HepG2 (cell line): Measurements from ENCODE around the gene CAPN10. TPM values are rescaled to one million over a fixed set of nuclear protein-coding genes. Genes with fewer than 3 reads are reported as not detected.

Source experiments
- ARID2 ChIP-seq: sonication (generic); formaldehyde crosslinking; IDR thresholded peaks from 2 replicates; pipeline ENCODE4 v1.8.1; 2022; ENCODE audit warnings: mild to moderate bottlenecking, missing genetic modification reagents, borderline replicate concordance
- ATAD3A ChIP-seq: sonication (generic); formaldehyde crosslinking; IDR thresholded peaks from 2 replicates; pipeline ENCODE4 v1.4.0; 2020; ENCODE audit warnings: missing genetic modification reagents
- BRD4 ChIP-seq: sonication (generic); formaldehyde crosslinking; IDR thresholded peaks from 2 replicates; pipeline ENCODE4 v1.4.0; 2020; ENCODE audit warnings: missing genetic modification reagents
- CAMTA2 ChIP-seq: sonication (generic); formaldehyde crosslinking; IDR thresholded peaks from 2 replicates; pipeline ENCODE4 v1.4.0; 2020; ENCODE audit warnings: mild to moderate bottlenecking, missing genetic modification reagents, borderline replicate concordance
- CEBPG ChIP-seq: IDR thresholded peaks from 2 replicates; pipeline ENCODE4 v1.6.1; 2016
- FOSL2 ChIP-seq: sonication (generic); formaldehyde crosslinking; IDR thresholded peaks from 2 replicates; pipeline ENCODE4 v1.4.0; 2020; ENCODE audit warnings: missing genetic modification reagents
- KDM5A ChIP-seq: fragments of 200-600 bp; sonication (generic); IDR thresholded peaks from 2 replicates; pipeline ENCODE4 v1.7.0; 2018; ENCODE audit warnings: antibody characterized with exemption, mild to moderate bottlenecking, low read length, borderline replicate concordance
- MXD4 ChIP-seq: IDR thresholded peaks from 2 replicates; pipeline ENCODE4 v1.6.1; 2016; ENCODE audit warnings: mild to moderate bottlenecking, missing biosample characterization, missing genetic modification reagents
- PHF5A ChIP-seq: IDR thresholded peaks from one replicate; pipeline ENCODE4 v1.6.1; 2018; ENCODE audit warnings: low read depth, missing genetic modification reagents; ENCODE audit not compliant: unreplicated experiment
- POLR2A ChIP-seq, 2 experiments: IDR thresholded peaks; 2 replicates each; pipeline ENCODE4 v1.6.1; 2011; ENCODE audit warnings: low read depth in 2 of 2, low read length in 2 of 2, mild to moderate bottlenecking in 1 of 2, moderate library complexity in 1 of 2; ENCODE audit not compliant: insufficient read depth in 1 of 2
- REPIN1 ChIP-seq: sonication (generic); formaldehyde crosslinking; IDR thresholded peaks from 2 replicates; pipeline ENCODE4 v1.8.0; 2022; ENCODE audit warnings: missing genetic modification reagents, low read depth, mild to moderate bottlenecking, borderline replicate concordance
- RORA ChIP-seq: sonication (generic); formaldehyde crosslinking; IDR thresholded peaks from 2 replicates; pipeline ENCODE4 v1.5.0; 2020; ENCODE audit warnings: mild to moderate bottlenecking, missing genetic modification reagents, moderate library complexity
- SKI ChIP-seq: fragments of 450-650 bp; IDR thresholded peaks from one replicate; pipeline ENCODE4 v1.6.1; 2018; ENCODE audit warnings: mild to moderate bottlenecking; ENCODE audit not compliant: partially characterized antibody
- YEATS4 ChIP-seq: sonication (generic); formaldehyde crosslinking; IDR thresholded peaks from 2 replicates; pipeline ENCODE4 v1.4.0; 2020; ENCODE audit warnings: missing genetic modification reagents, borderline replicate concordance
- ZBTB38 ChIP-seq: sonication (generic); formaldehyde crosslinking; IDR thresholded peaks from 2 replicates; pipeline ENCODE4 v1.5.1; 2020; ENCODE audit warnings: mild to moderate bottlenecking, missing genetic modification reagents
- ZNF274 ChIP-seq: sonication (generic); formaldehyde crosslinking; IDR thresholded peaks from 2 replicates; pipeline ENCODE4 v1.5.1; 2020; ENCODE audit warnings: mild to moderate bottlenecking, missing genetic modification reagents
- ZNF546 ChIP-seq: sonication (generic); formaldehyde crosslinking; conservative IDR thresholded peaks from 2 replicates; pipeline ENCODE4 v1.8.1; 2023; ENCODE audit warnings: mild to moderate bottlenecking, missing genetic modification reagents
- ZNF577 ChIP-seq: sonication (generic); formaldehyde crosslinking; IDR thresholded peaks from 2 replicates; pipeline ENCODE4 v1.4.0; 2020; ENCODE audit warnings: mild to moderate bottlenecking, low read depth, missing genetic modification reagents, borderline replicate concordance
- ZNF878 ChIP-seq: sonication (generic); formaldehyde crosslinking; IDR thresholded peaks from 2 replicates; pipeline ENCODE4 v1.8.1; 2023; ENCODE audit warnings: mild to moderate bottlenecking, missing genetic modification reagents, moderate library complexity
- polyA plus RNA-seq, 8 experiments: library from polyadenylated mRNA; depleted of rRNA in 3 of 8; stranded (reverse) in 7 of 8; unstranded in 1 of 8; fragments of >200 nt; fragmentation: Illumina TruSeq in 4 of 8; extraction: Trizol in 4 of 8; gene quantifications; 2 replicates each; pipeline versions ENCODE4 v1.2.1 to v1.2.3, GENCODE V29; 2011 to 2016; ENCODE audit warnings: low read depth in 4 of 8, missing spikeins in 1 of 8, mixed read lengths in 1 of 8; ENCODE audit not compliant: insufficient read depth in 1 of 8
- total RNA-seq, 5 experiments: library from RNA; depleted of rRNA; stranded (reverse); fragments of >200 nt; fragmentation: Illumina TruSeq; extraction: Trizol; gene quantifications; 2 replicates each; pipeline ENCODE4 v1.2.3, GENCODE V29; 2016; ENCODE audit warnings: low read depth in 1 of 5
- TF ChIP-seq, protein P1 (sequence below): IDR thresholded peaks from 2 replicates; pipeline ENCODE4 v1.6.1; 2016; ENCODE audit warnings: missing biosample characterization, missing genetic modification reagents, low read depth
- TF ChIP-seq, protein P2 (sequence below): sonication (generic); formaldehyde crosslinking; IDR thresholded peaks from 2 replicates; pipeline ENCODE4 v1.4.0; 2020; ENCODE audit warnings: mild to moderate bottlenecking, missing genetic modification reagents
- TF ChIP-seq, protein P3 (sequence below): sonication (generic); formaldehyde crosslinking; IDR thresholded peaks from 2 replicates; pipeline ENCODE4 v1.5.0; 2020; ENCODE audit warnings: missing genetic modification reagents
- TF ChIP-seq, protein P4 (sequence below): sonication (generic); formaldehyde crosslinking; IDR thresholded peaks from 2 replicates; pipeline ENCODE4 v1.4.0; 2020; ENCODE audit warnings: missing genetic modification reagents, borderline replicate concordance
- TF ChIP-seq, protein P5 (sequence below), 2 experiments: fragments of 450-650 bp in 1 of 2; sonication (generic) in 1 of 2; formaldehyde crosslinking; IDR thresholded peaks; 2 replicates each; pipeline versions ENCODE4 v1.5.0 to v1.8.0; 2020 to 2022; ENCODE audit warnings: mild to moderate bottlenecking in 1 of 2, missing genetic modification reagents in 1 of 2

CAPN10 gene
- total and polyA plus RNA-seq, 2 of the 13 experiments (the other 11 are each of a cell fraction or from before 2014, with no cell fraction given): 27.6 to 32.4 TPM

DNA sequence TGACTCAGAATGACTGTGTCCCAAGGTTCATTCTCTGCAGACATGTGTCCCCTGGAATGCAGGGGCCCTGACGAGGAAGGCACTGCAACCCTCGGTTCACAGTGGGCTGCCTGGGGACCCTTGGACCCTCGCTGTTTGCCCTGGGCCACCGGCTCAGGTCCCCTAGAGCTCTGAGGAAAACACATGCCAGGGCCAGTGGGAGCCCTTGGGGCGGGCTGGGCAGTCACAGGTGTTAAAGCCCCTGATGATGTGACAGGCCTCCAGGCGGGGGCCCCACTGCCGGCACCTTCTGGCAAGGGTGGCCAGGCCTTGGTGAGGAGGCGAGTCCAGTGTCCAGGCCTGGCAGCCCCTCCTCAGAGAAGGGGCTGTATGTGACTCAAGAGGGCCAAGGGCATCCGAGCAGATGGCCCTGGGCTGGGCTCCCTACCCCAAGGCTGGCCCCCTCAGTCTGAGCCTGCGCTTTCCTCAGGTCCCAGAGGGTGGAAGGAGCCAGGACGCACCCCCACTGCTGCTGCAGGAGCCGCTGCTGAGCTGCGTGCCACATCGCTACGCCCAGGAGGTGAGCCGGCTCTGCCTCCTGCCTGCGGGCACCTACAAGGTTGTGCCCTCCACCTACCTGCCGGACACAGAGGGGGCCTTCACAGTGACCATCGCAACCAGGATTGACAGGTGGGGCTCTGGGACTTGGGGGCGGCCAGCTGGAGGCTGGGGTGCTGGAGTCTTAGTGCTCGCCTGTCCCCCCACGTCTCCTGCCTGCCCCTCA lies 11.1 kb downstream of the CAPN10 start (continued):
- TF ChIP-seq ZNF546 (CRISPR knock-in tag) (no peak), CEBPG (peak; percentile 17; the same call in 1 of the 2 replicates), ATAD3A (CRISPR knock-in tag) (no peak), MXD4 (CRISPR knock-in tag) (no peak), ZNF274 (0 out of 2 replicates have a peak, but pooled peaks have one; percentile 48), ARID2 (CRISPR knock-in tag) (no peak), PHF5A (peak; percentile 57), ZNF878 (no peak), SKI (peak; percentile 75), ZNF577 (CRISPR knock-in tag) (no peak), REPIN1 (peak; percentile 76; the same call in 1 of the 2 replicates), CAMTA2 (CRISPR knock-in tag) (no peak), BRD4 (peak; percentile 29; the same call in 1 of the 2 replicates), POLR2A (IDR thresholded peaks at IDR 0.05; ENCODE audit: insufficient read depth in 1 of 2, low read depth in 2 of 2, low read length in 2 of 2) (peak in 1 of 2 experiments; percentile 48; a peak in 2 of 4 replicates), ZBTB38 (CRISPR knock-in tag) (peak; percentile 66; the same call in 1 of the 2 replicates), FOSL2 (peak; percentile 35; the same call in 1 of the 2 replicates), KDM5A (no peak), YEATS4 (CRISPR knock-in tag) (0 out of 2 replicates have a peak, but pooled peaks have one; percentile 54), RORA (no peak)
- TF ChIP-seq, protein P1, sequence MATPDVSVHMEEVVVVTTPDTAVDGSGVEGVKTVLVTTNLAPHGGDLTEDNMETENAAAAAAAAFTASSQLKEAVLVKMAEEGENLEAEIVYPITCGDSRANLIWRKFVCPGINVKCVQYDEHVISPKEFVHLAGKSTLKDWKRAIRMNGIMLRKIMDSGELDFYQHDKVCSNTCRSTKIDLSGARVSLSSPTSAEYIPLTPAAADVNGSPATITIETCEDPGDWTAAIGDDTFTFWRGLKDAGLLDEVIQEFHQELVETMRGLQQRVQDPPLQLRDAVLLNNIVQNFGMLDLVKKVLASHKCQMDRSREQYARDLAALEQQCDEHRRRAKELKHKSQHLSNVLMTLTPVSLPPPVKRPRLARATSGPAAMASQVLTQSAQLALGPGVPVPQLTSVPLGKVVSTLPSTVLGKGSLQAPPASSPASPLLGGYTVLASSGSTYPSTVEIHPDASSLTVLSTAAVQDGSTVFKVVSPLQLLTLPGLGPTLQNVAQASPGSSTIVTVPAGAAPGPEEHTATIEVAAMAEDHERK (CRISPR knock-in tag): no peak
- TF ChIP-seq, protein P2, sequence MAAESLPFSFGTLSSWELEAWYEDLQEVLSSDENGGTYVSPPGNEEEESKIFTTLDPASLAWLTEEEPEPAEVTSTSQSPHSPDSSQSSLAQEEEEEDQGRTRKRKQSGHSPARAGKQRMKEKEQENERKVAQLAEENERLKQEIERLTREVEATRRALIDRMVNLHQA (CRISPR knock-in tag): no peak
- TF ChIP-seq, protein P3, sequence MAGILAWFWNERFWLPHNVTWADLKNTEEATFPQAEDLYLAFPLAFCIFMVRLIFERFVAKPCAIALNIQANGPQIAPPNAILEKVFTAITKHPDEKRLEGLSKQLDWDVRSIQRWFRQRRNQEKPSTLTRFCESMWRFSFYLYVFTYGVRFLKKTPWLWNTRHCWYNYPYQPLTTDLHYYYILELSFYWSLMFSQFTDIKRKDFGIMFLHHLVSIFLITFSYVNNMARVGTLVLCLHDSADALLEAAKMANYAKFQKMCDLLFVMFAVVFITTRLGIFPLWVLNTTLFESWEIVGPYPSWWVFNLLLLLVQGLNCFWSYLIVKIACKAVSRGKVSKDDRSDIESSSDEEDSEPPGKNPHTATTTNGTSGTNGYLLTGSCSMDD (CRISPR knock-in tag): no peak
- TF ChIP-seq, protein P4, sequence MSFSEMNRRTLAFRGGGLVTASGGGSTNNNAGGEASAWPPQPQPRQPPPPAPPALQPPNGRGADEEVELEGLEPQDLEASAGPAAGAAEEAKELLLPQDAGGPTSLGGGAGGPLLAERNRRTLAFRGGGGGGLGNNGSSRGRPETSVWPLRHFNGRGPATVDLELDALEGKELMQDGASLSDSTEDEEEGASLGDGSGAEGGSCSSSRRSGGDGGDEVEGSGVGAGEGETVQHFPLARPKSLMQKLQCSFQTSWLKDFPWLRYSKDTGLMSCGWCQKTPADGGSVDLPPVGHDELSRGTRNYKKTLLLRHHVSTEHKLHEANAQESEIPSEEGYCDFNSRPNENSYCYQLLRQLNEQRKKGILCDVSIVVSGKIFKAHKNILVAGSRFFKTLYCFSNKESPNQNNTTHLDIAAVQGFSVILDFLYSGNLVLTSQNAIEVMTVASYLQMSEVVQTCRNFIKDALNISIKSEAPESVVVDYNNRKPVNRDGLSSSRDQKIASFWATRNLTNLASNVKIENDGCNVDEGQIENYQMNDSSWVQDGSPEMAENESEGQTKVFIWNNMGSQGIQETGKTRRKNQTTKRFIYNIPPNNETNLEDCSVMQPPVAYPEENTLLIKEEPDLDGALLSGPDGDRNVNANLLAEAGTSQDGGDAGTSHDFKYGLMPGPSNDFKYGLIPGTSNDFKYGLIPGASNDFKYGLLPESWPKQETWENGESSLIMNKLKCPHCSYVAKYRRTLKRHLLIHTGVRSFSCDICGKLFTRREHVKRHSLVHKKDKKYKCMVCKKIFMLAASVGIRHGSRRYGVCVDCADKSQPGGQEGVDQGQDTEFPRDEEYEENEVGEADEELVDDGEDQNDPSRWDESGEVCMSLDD (CRISPR knock-in tag): peak; percentile 62; the same call in 1 of the 2 replicates
- TF ChIP-seq, protein P5, sequence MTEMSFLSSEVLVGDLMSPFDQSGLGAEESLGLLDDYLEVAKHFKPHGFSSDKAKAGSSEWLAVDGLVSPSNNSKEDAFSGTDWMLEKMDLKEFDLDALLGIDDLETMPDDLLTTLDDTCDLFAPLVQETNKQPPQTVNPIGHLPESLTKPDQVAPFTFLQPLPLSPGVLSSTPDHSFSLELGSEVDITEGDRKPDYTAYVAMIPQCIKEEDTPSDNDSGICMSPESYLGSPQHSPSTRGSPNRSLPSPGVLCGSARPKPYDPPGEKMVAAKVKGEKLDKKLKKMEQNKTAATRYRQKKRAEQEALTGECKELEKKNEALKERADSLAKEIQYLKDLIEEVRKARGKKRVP (CRISPR knock-in tag; IDR thresholded peaks at IDR 0.05): no peak
